Heart left ventricle (tissue), 13 donors: Measurements from ENCODE around the gene MRM1.

Source experiments
- CTCF ChIP-seq, 12 donors: fragments of 200-600 bp; sonication (generic) in 4 of 12; IDR thresholded peaks; one replicate each; pipeline versions ENCODE4 v1.5.0 to v1.8.0; 2018 to 2022; ENCODE audit warnings: antibody characterized with exemption in 12 of 12, mild to moderate bottlenecking in 5 of 12
- POLR2A ChIP-seq, 2 donors: fragments of 450-650 bp; IDR thresholded peaks; one replicate each; pipeline ENCODE4 v1.6.1; 2017; ENCODE audit warnings: antibody characterized with exemption in 2 of 2, mild to moderate bottlenecking in 2 of 2, moderate library complexity in 2 of 2
- donor health status: ischemic (EF 13 %, LVEDD 7.1; RV severe dilation, severe dysfunction).
- donor health status: DM: no; HTN: yes; CAD: no.
- donor health status: DM: no; HTN: no; CAD: no.
- donor health status: ischemic (EF 25% LVEDD 6.9; RV normal size, moderate dysfunction).
- donor health status: ischemic (EF 25% LVEDD 5.7; RV mildly dilated, moderate dysfunction).
- donor health status: ischemic (EF 35%, LVEDD 5.7; RV mildly dilated, moderate dysfunction).
- donor health status: nonischemic (EF 11% LVEDD 7.7; RV severe dilation, severe dysfunction).
- donor health status: DM: yes; HTN: yes; CAD: no.
- donor health status: PGD.
- donor health status: ischemic (EF 29% LVEDD 5.4; RV normal size, mild dysfunction).
- donor health status: nonischemic (EF 23%, LVEDD 6.1; RV moderate dilation, normal function).

GRCh38 chr17:36616061-36617029 lies 15.0 kb downstream of the MRM1 start:
- no peak for TF ChIP-seq POLR2A (IDR thresholded peaks at IDR 0.05)
- no peak for TF ChIP-seq CTCF (IDR thresholded peaks at IDR 0.05)
